22Rv1 (cell line): Measurements from ENCODE around the gene SMC3.

ENCODE experiments used
- CTCF ChIP-seq: fragments of 450-650 bp; IDR thresholded peaks from 2 replicates; pipeline ENCODE4 v1.5.1; 2017; ENCODE audit warnings: mild to moderate bottlenecking
- ZFX ChIP-seq: fragments of 450-650 bp; IDR thresholded peaks from 2 replicates; pipeline ENCODE4 v1.6.1; 2017; ENCODE audit warnings: antibody characterized with exemption, borderline replicate concordance

DNA sequence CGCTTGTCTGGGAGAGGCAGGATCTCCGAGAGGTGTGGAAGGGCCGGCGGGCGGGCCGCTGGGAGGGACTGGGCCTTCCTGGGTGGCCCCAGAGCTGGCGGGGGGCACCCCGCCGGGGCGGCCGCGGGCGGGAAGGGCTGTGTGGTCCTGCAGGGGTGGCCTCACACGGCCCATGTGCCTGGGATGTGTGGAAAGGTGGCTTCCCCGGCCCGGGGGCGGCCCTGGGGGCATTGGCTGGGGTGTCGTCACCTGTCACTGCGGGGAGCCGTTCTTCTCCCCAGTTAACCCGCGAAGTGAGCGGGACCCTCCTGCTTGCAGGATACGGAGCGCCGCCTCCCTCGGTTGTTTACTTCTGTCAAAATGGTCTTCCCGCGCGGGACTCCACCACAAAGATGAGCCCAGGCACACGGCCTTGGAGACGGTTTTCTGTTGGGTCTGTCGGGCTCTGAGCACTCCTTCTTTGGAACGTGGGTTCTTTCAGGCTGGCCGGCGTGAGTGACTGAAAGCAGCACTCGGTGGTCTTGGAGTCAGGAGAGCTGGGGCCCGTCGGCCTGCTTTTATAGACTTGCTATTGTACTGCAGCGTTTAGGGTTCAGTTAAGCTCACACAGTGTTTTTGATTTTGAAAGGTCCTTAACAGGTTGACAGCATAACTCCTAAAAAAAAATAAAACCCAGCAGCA lies 700 bp downstream of the SMC3 start:
- TF ChIP-seq CTCF (no peak), ZFX (no peak)
